OCI-LY1 (cell line): ENCODE results near the gene ZDHHC18.

Experiments
- H2AFZ ChIP-seq: fragments of 200-600 bp; sonication (generic), shearing (Covaris generic); 2 replicates; pipeline ENCODE4 v1.6.0; 2014; ENCODE audit warnings: antibody characterized with exemption, mild to moderate bottlenecking, low read length
- H3F3A ChIP-seq: fragments of 200-600 bp; sonication (generic), shearing (Covaris generic); 2 replicates; pipeline ENCODE4 v1.6.0; 2014; ENCODE audit warnings: mild to moderate bottlenecking, antibody characterized with exemption, low read length, moderate library complexity; ENCODE audit not compliant: insufficient read depth
- H3K27ac ChIP-seq: fragments of 200-600 bp; sonication (generic); 2 replicates; pipeline ENCODE4 v1.5.1; 2014; ENCODE audit warnings: low read length, mixed run types, mild to moderate bottlenecking, low read depth; ENCODE audit not compliant: poor library complexity, severe bottlenecking
- H3K27me3 ChIP-seq: fragments of 200-600 bp; sonication (generic); 2 replicates; pipeline ENCODE4 v1.6.0; 2014; ENCODE audit warnings: antibody characterized with exemption, mild to moderate bottlenecking, low read length, moderate library complexity; ENCODE audit not compliant: insufficient read depth
- H3K36me3 ChIP-seq: fragments of 200-600 bp; sonication (generic); 2 replicates; pipeline ENCODE4 v1.6.1; 2014; ENCODE audit warnings: mild to moderate bottlenecking, antibody characterized with exemption, low read length, moderate library complexity, mixed read lengths; ENCODE audit not compliant: insufficient read depth
- H3K4me1 ChIP-seq: fragments of 200-600 bp; sonication (generic); 2 replicates; pipeline ENCODE4 v1.5.1; 2014; ENCODE audit warnings: mild to moderate bottlenecking, low read length, moderate library complexity; ENCODE audit not compliant: insufficient read depth, severe bottlenecking
- H3K4me2 ChIP-seq: fragments of 200-600 bp; sonication (generic), shearing (Covaris generic); 2 replicates; pipeline ENCODE4 v1.6.1; 2014; ENCODE audit warnings: low read length
- H3K4me3 ChIP-seq: fragments of 200-600 bp; sonication (generic); 2 replicates; pipeline ENCODE4 v1.5.1; 2014; ENCODE audit warnings: low read length, low read depth, mild to moderate bottlenecking, mixed read lengths; ENCODE audit not compliant: poor library complexity, severe bottlenecking
- H3K79me2 ChIP-seq: fragments of 200-600 bp; shearing (Covaris generic); 2 replicates; pipeline ENCODE4 v1.6.1; 2016; ENCODE audit warnings: mixed run types, low read length, mixed read lengths; ENCODE audit not compliant: insufficient read depth
- H3K9ac ChIP-seq: fragments of 200-600 bp; sonication (generic), shearing (Covaris generic); 2 replicates; pipeline ENCODE4 v1.6.1; 2014; ENCODE audit warnings: mild to moderate bottlenecking, low read length, mixed read lengths
- H3K9me2 ChIP-seq: fragments of 200-600 bp; sonication (generic), shearing (Covaris generic); 2 replicates; pipeline ENCODE4 v1.6.1; 2014; ENCODE audit warnings: low read depth, mild to moderate bottlenecking, low read length, mixed read lengths
- H3K9me3 ChIP-seq: fragments of 200-600 bp; shearing (Covaris generic); 2 replicates; pipeline ENCODE4 v1.6.1; 2014; ENCODE audit warnings: low read length, mixed read lengths
- H4K20me1 ChIP-seq: fragments of 200-600 bp; sonication (generic), shearing (Covaris generic); 2 replicates; pipeline ENCODE4 v1.6.0; 2016; ENCODE audit warnings: mild to moderate bottlenecking, low read length; ENCODE audit not compliant: insufficient read depth
- CTCF ChIP-seq: fragments of 200-600 bp; sonication (generic), shearing (Covaris generic); IDR thresholded peaks from 2 replicates; pipeline ENCODE4 v1.5.1; 2017; ENCODE audit warnings: mild to moderate bottlenecking, antibody characterized with exemption, low read length, moderate library complexity, mixed read lengths
- EZH2 ChIP-seq: fragments of 200-600 bp; sonication (generic), shearing (Covaris generic); IDR thresholded peaks from 2 replicates; pipeline ENCODE4 v1.8.0; 2017; ENCODE audit warnings: borderline replicate concordance, mixed run types, mild to moderate bottlenecking, antibody characterized with exemption, low read length, moderate library complexity, mixed read lengths

ZDHHC18 gene

GRCh38 chr1:26814893-26815292, 11.6 kb upstream of the ZDHHC18 start:
- Histone ChIP-seq H3K79me2 (no peaks in the 10 kb centered on the region), H2AFZ (no peak overlapping the region), H3K36me3 (no peaks in the 10 kb centered on the region), H4K20me1 (no peaks in the 10 kb centered on the region), H3K27ac (no peak overlapping the region), H3F3A (no peaks in the 10 kb centered on the region), H3K9ac (no peak overlapping the region), H3K27me3 (no peaks in the 10 kb centered on the region), H3K9me3 (no peaks in the 10 kb centered on the region; the same call in 1 of the 2 replicates), H3K4me3 (no peak overlapping the region), H3K4me1 (no peaks in the 10 kb centered on the region), H3K4me2 (no peak overlapping the region), H3K9me2 (no peaks in the 10 kb centered on the region)
- TF ChIP-seq CTCF (no peak), EZH2 (no peak)

- Histone ChIP-seq H3K27ac (peak overlapping the region; percentile 9), H3K4me2 (peak overlapping the region; percentile 33; the same call in 1 of the 2 replicates), H3K27me3 (no peaks in the 10 kb centered on the region), H3K36me3 (no peaks in the 10 kb centered on the region), H3K9me2 (no peaks in the 10 kb centered on the region), H4K20me1 (no peaks in the 10 kb centered on the region), H3K9me3 (no peaks in the 10 kb centered on the region), H2AFZ (no peak overlapping the region), H3K9ac (no peak overlapping the region), H3F3A (no peaks in the 10 kb centered on the region), H3K4me3 (peak overlapping the region; percentile 21), H3K4me1 (peaks cover 7% of the 10 kb centered on the region), H3K79me2 (no peaks in the 10 kb centered on the region)
- no peak for TF ChIP-seq EZH2
- peak; percentile 67 for TF ChIP-seq CTCF
These were observed 5.7 kb upstream of the ZDHHC18 start for GRCh38 chr1:26820784-26821269.

- Histone ChIP-seq H4K20me1 (no peaks in the 10 kb centered on the region), H3K79me2 (no peaks in the 10 kb centered on the region), H3K4me1 (peaks cover 20% of the 10 kb centered on the region), H3F3A (no peaks in the 10 kb centered on the region), H3K27me3 (no peaks in the 10 kb centered on the region), H3K4me3 (no peak overlapping the region), H3K27ac (no peak overlapping the region), H2AFZ (no peak overlapping the region), H3K9ac (no peak overlapping the region), H3K4me2 (no peak overlapping the region), H3K36me3 (no peaks in the 10 kb centered on the region), H3K9me3 (no peaks in the 10 kb centered on the region), H3K9me2 (no peaks in the 10 kb centered on the region)
- TF ChIP-seq EZH2 (no peak), CTCF (no peak)
These were observed 3.6 kb upstream of the ZDHHC18 start for GRCh38 chr1:26822737-26823395.
